ENCODE results near the gene ZNF107. TPM values are rescaled to one million over a fixed set of nuclear protein-coding genes. Genes with fewer than 3 reads are reported as not detected.

The ZNF107 gene
- total and polyA plus RNA-seq, 4 donors = 0.60 to 4.9 (median 1.4) TPM

Small RNA genes lying within 50 kb of the gene (small RNA-seq; reads per million reads assigned to genes)
- gene MIR6839 = not detected

Other genes with a start within 250 kb of the ZNF107 start
- 10 to 100 TPM in 1 of 2 donors, 1 to 10 TPM in 1; 6.4 to 20.8 TPM for gene ZNF680, start 103.1 kb upstream of the ZNF107 start, total RNA-seq
- gene ZNF680, start 103.1 kb upstream of the ZNF107 start, polyA plus RNA-seq = 1 to 10 TPM; 3.8 to 4.5 TPM
- 1 to 10 TPM; 3.6 to 4.5 TPM for gene ZNF138, start 128.3 kb downstream of the ZNF107 start, total RNA-seq
- 1 to 10 TPM; 1.4 to 3.7 TPM for gene ZNF138, start 128.3 kb downstream of the ZNF107 start, polyA plus RNA-seq
- gene ZNF273, start 237.1 kb downstream of the ZNF107 start, total RNA-seq = 10 to 100 TPM in 1 of 2 donors, under 1 TPM in 1; 0.92 to 14.9 TPM
- under 1 TPM; 0.43 to 0.54 TPM for gene ZNF273, start 237.1 kb downstream of the ZNF107 start, polyA plus RNA-seq

Measured in liver (tissue), 5 donors.